ENCODE results near the gene SASH1.

Gene SASH1

DNA sequence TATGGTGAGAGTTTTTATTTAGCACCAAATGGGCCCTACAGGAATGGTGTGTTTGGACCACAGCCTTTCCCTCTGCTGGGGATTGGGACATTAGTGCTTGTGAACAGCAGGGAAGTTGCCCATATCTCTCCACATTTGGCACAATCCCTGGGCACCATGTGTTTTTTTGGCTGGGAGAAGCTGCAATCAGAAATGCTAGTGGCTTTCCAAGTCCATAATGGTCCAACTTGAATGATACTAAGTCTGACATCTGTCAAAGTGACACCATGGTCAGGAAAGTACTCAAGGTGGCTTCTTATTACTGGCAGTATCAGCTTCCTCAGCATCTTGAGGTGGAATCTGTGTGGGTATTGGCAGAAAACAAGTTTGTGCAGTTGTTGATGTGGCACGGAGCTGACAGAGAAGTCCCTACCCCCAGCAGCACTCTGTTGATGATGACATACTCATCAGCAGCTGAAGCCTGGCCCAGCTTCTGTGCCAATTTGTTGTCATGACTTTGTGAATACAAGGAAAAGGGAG lies 53.0 kb downstream of the SASH1 start:
- CTCF ChIA-PET, result no interaction called here
- H3K27ac ChIP-seq, result no peak overlapping the region
- no peak for DNase-seq (ENCODE audit: low spot score)
- TF ChIP-seq CTCF (conservative IDR thresholded peaks at IDR 0.05; ENCODE audit: low read depth), result no peak
- POLR2A ChIA-PET (ENCODE audit: low non-redundant PET), result no interaction called here

DNA sequence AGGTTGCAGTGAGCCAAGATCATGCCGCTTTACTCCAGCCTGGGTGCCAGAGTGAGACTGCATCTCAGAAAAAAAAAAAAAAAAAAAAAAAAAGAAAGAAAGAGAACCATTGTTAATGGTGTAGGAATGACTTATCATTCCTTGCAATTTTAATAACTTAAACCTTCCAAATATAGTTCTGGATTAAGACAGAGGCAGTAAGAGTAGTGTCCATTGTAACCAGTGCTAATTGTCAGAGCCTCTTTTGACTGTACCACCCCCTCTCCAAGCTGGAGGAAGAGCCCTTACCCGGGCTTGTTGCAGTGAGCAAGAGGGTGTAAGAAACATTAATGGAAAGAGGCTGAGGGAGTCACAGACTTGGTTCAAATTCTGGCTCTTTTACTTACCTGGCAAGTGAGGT lies 53.8 kb downstream of the SASH1 start:
- ChIA-PET POLR2A (ENCODE audit: low non-redundant PET) (no interaction called here), CTCF (no interaction called here)
- no peak overlapping the region for H3K27ac ChIP-seq
- no peak for DNase-seq (ENCODE audit: low spot score)
- no peak for TF ChIP-seq CTCF (conservative IDR thresholded peaks at IDR 0.05; ENCODE audit: low read depth)

DNA sequence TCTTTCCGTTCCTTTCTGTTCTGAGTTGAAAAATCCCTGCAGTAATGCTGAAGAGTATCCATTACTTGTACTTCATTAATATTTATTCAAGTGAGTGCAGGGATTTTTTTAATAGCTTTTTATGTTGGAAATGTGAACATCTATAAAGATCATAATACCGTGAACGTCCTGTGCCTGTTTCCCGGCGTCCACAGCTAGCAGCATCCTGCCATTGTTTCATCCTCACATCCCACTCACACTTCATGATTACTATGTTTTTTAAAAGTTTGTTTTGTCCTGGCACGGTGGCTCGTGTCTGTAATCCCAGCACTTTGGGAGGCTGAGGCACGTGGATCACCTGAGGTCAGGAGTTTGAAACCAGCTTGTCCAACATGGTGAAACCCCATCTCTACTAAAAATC lies 54.3 kb downstream of the SASH1 start:
- no peak overlapping the region for H3K27ac ChIP-seq
- ChIA-PET CTCF (interaction anchor here (0.6 kb wide), 1 partner anchor 1035 kb away, joined by 4 read pairs; no protein-coding TSS in a partner anchor), POLR2A (ENCODE audit: low non-redundant PET) (no interaction called here)
- DNase-seq (ENCODE audit: low spot score), result no peak
- no peak for TF ChIP-seq CTCF (conservative IDR thresholded peaks at IDR 0.05; ENCODE audit: low read depth)

DNA sequence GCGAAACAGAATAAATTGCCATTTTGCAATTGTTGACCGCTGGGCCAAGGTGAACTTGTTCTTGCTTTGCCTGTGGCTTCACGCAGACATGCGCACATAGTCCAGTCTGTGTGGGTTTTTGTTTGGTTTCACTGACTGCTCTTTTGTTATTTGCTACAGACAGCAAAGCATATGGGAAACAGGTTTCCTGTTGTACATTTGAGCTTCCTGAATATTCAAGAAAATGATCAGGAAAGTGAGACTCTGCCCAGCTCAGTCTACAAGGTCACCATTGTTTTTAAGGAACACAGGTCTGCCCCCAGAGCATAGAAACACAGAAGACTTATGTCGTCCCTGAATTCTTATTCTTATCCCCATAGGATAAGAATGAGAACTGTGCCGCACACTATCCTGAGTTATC lies 55.6 kb downstream of the SASH1 start:
- TF ChIP-seq CTCF (conservative IDR thresholded peaks at IDR 0.05; ENCODE audit: low read depth), result no peak
- no peak overlapping the region for H3K27ac ChIP-seq
- POLR2A ChIA-PET (ENCODE audit: low non-redundant PET), result no interaction called here
- CTCF ChIA-PET, result no interaction called here
- DNase-seq (ENCODE audit: low spot score), result no peak

GRCh38 chr6:148398678-148399077 lies 56.0 kb downstream of the SASH1 start:
- CTCF ChIA-PET, result interaction anchor here (0.6 kb wide), 1 partner anchor 832 kb away, joined by 6 read pairs; no protein-coding TSS in a partner anchor
- TF ChIP-seq CTCF (conservative IDR thresholded peaks at IDR 0.05; ENCODE audit: low read depth), result no peak
- DNase-seq (ENCODE audit: low spot score), result no peak
- POLR2A ChIA-PET (ENCODE audit: low non-redundant PET), result no interaction called here
- H3K27ac ChIP-seq, result no peak overlapping the region

- TF ChIP-seq CTCF (conservative IDR thresholded peaks at IDR 0.05; ENCODE audit: low read depth), result no peak
- ChIA-PET POLR2A (ENCODE audit: low non-redundant PET) (no interaction called here), CTCF (no interaction called here)
- no peak overlapping the region for H3K27ac ChIP-seq
- DNase-seq (ENCODE audit: low spot score), result no peak
Measured at GRCh38 chr6:148401571-148401970, 58.9 kb downstream of the SASH1 start.

Data from RWPE1 (cell line).